Spinal cord (tissue), 10 donors: ENCODE results near the gene RGS6. TPM values are rescaled to one million over a fixed set of nuclear protein-coding genes. Genes with fewer than 3 reads are reported as not detected.

ENCODE experiments used
- DNase-seq, 6 donors: peaks; one replicate each; pipeline versions ENCODE4 v3.0.0 to v3.0.0-alpha.2; 2013 to 2015; ENCODE audit warnings: low spot score in 6 of 6, low read depth in 4 of 6
- H3K27ac ChIP-seq: one replicate; pipeline ENCODE4 v1.5.1; 2013; ENCODE audit warnings: low read depth, low read length, control low read depth
- H3K27me3 ChIP-seq: one replicate; pipeline ENCODE4 v1.6.1; 2013; ENCODE audit warnings: low read length; ENCODE audit not compliant: control insufficient read depth, insufficient read depth
- H3K36me3 ChIP-seq: one replicate; pipeline ENCODE4 v1.6.1; 2013; ENCODE audit warnings: low read length; ENCODE audit not compliant: control insufficient read depth, insufficient read depth
- H3K4me1 ChIP-seq: one replicate; pipeline ENCODE4 v1.6.1; 2013; ENCODE audit warnings: low read length; ENCODE audit not compliant: control insufficient read depth, insufficient read depth
- H3K4me3 ChIP-seq: one replicate; pipeline ENCODE4 v1.5.1; 2013; ENCODE audit warnings: low read depth, low read length, control low read depth
- H3K9me3 ChIP-seq: one replicate; pipeline ENCODE4 v1.6.1; 2013; ENCODE audit warnings: low read length; ENCODE audit not compliant: control insufficient read depth, insufficient read depth
- WGBS: methylation state at CpG from one replicate; pipeline ENCODE4 v1.1.5; 2013; ENCODE audit warnings: missing lambda C conversion rate; ENCODE audit not compliant: insufficient coverage; 5-methylcytosine and 5-hydroxymethylcytosine counted together
- polyA plus RNA-seq, 2 donors: library from polyadenylated mRNA; unstranded; fragments of 120-200 nt; gene quantifications; one replicate each; pipeline ENCODE4 v1.2.1, GENCODE V29; 2013; ENCODE audit not compliant: insufficient read length in 2 of 2
- total RNA-seq, 2 donors: library from RNA; depleted of rRNA in 1 of 2; stranded (reverse); fragments of 120-200 nt in 1 of 2; fragments of >200 nt in 1 of 2; gene quantifications; one replicate each; pipeline versions ENCODE4 v1.2.3 to v1.2.4, GENCODE V29; 2013 to 2014
- donor health status: healthy.

RGS6 gene
- total and polyA plus RNA-seq, 4 donors: 9.1 to 11.5 (median 10.3) TPM

- Histone ChIP-seq H3K27ac (no peak overlapping the region), H3K9me3 (no peaks in the 10 kb centered on the region), H3K4me1 (peaks cover 26% of the 10 kb centered on the region), H3K36me3 (no peaks in the 10 kb centered on the region), H3K4me3 (no peak overlapping the region), H3K27me3 (no peaks in the 10 kb centered on the region)
- 50% methylated on average over 1 of the region's 3 CpGs for WGBS
- peak in 1 of 6 donors; percentile 94 for DNase-seq
Observed at GRCh38 chr14:72454388-72455160, 522.3 kb downstream of the RGS6 start.

GRCh38 chr14:72457641-72458040, 525.4 kb downstream of the RGS6 start:
- no peak overlapping the region for H3K4me3 ChIP-seq
- H3K4me1 ChIP-seq: peaks cover 3% of the 10 kb centered on the region
- no peaks in the 10 kb centered on the region for H3K9me3 ChIP-seq
- no peak for DNase-seq
- H3K36me3 ChIP-seq: no peaks in the 10 kb centered on the region
- no peaks in the 10 kb centered on the region for H3K27me3 ChIP-seq
- H3K27ac ChIP-seq: no peak overlapping the region
- WGBS: 93% methylated on average over 3 of the region's 4 CpGs

- 60% methylated on average over 1 of the region's 2 CpGs for WGBS
- no peak overlapping the region for H3K27ac ChIP-seq
Observed at GRCh38 chr14:72462056-72462455, 529.8 kb downstream of the RGS6 start.

GRCh38 chr14:72463291-72463866, 531.1 kb downstream of the RGS6 start:
- Histone ChIP-seq H3K36me3 (no peaks in the 10 kb centered on the region), H3K4me3 (no peak overlapping the region), H3K9me3 (no peaks in the 10 kb centered on the region), H3K4me1 (no peaks in the 10 kb centered on the region), H3K27me3 (no peaks in the 10 kb centered on the region), H3K27ac (no peak overlapping the region)
- DNase-seq: no peak
- WGBS: 87% methylated on average over 3 of the region's 5 CpGs

More at GRCh38 chr14:72462056-72462455, 529.8 kb downstream of the RGS6 start:
- Histone ChIP-seq H3K27me3 (no peaks in the 10 kb centered on the region), H3K4me1 (no peaks in the 10 kb centered on the region), H3K4me3 (no peak overlapping the region), H3K36me3 (no peaks in the 10 kb centered on the region), H3K9me3 (no peaks in the 10 kb centered on the region)
- DNase-seq: no peak

GRCh38 chr14:72464226-72464625, 532.0 kb downstream of the RGS6 start:
- no peaks in the 10 kb centered on the region for H3K4me1 ChIP-seq
- WGBS: 94% methylated on average over 3 of the region's 3 CpGs
- H3K9me3 ChIP-seq: no peaks in the 10 kb centered on the region
- no peaks in the 10 kb centered on the region for H3K27me3 ChIP-seq
- no peaks in the 10 kb centered on the region for H3K36me3 ChIP-seq
- H3K4me3 ChIP-seq: no peak overlapping the region
- no peak overlapping the region for H3K27ac ChIP-seq
- no peak for DNase-seq

- no peak overlapping the region for H3K4me3 ChIP-seq
- H3K27me3 ChIP-seq: no peaks in the 10 kb centered on the region
- H3K4me1 ChIP-seq: no peaks in the 10 kb centered on the region
- no peaks in the 10 kb centered on the region for H3K9me3 ChIP-seq
- no peak for DNase-seq
- H3K27ac ChIP-seq: no peak overlapping the region
- H3K36me3 ChIP-seq: no peaks in the 10 kb centered on the region
Observed at GRCh38 chr14:72466325-72466724, 534.1 kb downstream of the RGS6 start.

GRCh38 chr14:72471346-72471745, 539.1 kb downstream of the RGS6 start:
- 87% methylated on average over 4 of the region's 6 CpGs for WGBS
- H3K27ac ChIP-seq: no peak overlapping the region
- DNase-seq: no peak
- H3K27me3 ChIP-seq: no peaks in the 10 kb centered on the region
- no peaks in the 10 kb centered on the region for H3K9me3 ChIP-seq
- no peak overlapping the region for H3K4me3 ChIP-seq
- no peaks in the 10 kb centered on the region for H3K36me3 ChIP-seq
- H3K4me1 ChIP-seq: no peaks in the 10 kb centered on the region

GRCh38 chr14:72472845-72473244, 540.6 kb downstream of the RGS6 start:
- peaks cover 5% of the 10 kb centered on the region for H3K4me1 ChIP-seq
- H3K9me3 ChIP-seq: no peaks in the 10 kb centered on the region
- H3K27me3 ChIP-seq: no peaks in the 10 kb centered on the region
- no peak for DNase-seq
- no peak overlapping the region for H3K27ac ChIP-seq
- H3K4me3 ChIP-seq: no peak overlapping the region
- H3K36me3 ChIP-seq: no peaks in the 10 kb centered on the region
- 92% methylated on average over 8 of the region's 14 CpGs for WGBS

GRCh38 chr14:72476657-72477499, 544.6 kb downstream of the RGS6 start:
- Histone ChIP-seq H3K4me3 (no peak overlapping the region), H3K36me3 (no peaks in the 10 kb centered on the region), H3K9me3 (no peaks in the 10 kb centered on the region), H3K27me3 (no peaks in the 10 kb centered on the region), H3K4me1 (peaks cover 10% of the 10 kb centered on the region), H3K27ac (no peak overlapping the region)
- WGBS: 39% methylated on average over 4 of the region's 8 CpGs
- peak in 2 of 6 donors; percentile 51 to 69 for DNase-seq
